GM21576 (cell line): Measurements from ENCODE around the gene SET.

Experiments used
- ATAC-seq: cut with Tn5 transposase; IDR thresholded peaks from one replicate; pipeline ENCODE4 v1.9.1; 2021; ENCODE audit warnings: mild to moderate bottlenecking, moderate library complexity; ENCODE audit not compliant: unreplicated experiment

The SET gene

GRCh38 chr9:128707446-128707845, 18.4 kb downstream of the SET start:
- ATAC-seq, result no peak

DNA sequence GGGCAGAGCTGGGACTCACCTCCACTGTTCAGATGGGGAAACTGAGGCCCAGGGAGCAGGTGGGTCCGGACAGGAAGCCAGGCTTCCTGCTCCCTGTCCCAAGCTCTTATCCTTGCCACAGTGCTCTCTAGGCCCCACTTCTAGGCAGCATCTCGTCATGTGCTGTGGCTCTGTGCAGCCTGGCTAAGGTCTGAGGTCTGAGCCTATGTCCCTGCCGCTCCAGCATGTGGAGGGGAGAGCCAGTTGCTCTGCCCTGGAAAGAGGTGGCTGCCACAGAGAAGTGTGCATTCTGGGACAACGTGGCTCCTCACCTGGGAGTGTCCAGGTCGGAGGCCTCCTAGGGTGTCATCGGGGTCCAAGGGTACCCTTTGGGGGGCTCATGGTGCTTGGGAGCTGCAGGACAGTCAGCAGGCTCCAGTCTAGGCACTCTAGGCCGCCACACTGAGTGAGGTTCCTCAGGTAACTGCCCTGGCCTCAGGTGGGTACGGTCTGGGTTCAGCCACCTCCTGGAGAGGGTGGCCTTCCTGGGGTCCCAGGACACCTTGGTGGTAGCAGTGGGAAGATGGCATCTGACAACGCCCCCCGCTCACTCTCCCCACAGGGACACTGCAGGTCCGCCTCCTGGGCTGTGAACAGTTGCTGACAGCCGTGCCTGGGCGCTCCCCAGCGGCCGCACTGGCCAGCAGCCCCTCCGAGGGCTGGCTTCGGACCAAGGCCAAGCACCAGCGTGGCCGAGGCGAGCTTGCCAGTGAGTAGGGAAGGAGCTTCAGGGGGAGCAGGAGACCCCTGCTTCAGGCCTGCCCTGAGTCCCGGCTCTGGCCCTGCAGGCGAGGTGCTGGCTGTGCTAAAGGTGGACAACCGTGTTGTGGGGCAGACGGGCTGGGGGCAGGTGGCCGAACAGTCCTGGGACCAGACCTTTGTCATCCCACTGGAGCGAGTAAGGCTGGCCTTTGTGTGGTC, 23.7 kb downstream of the SET start:
- no peak for ATAC-seq

DNA sequence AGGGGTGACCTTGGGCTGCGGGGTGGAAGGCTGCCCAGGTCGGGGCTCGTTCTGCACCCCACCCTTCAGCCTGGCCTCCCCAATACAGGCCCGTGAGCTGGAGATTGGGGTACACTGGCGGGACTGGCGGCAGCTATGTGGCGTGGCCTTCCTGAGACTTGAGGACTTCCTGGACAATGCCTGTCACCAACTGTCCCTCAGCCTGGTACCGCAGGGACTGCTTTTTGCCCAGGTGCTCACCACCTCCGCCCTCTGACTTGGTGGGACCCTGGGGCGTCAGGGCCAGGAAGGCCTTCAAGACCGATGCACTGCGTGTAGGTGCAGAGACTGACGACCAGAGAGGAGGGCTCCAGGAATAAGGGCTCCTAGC, 24.4 kb downstream of the SET start:
- ATAC-seq, result no peak

DNA sequence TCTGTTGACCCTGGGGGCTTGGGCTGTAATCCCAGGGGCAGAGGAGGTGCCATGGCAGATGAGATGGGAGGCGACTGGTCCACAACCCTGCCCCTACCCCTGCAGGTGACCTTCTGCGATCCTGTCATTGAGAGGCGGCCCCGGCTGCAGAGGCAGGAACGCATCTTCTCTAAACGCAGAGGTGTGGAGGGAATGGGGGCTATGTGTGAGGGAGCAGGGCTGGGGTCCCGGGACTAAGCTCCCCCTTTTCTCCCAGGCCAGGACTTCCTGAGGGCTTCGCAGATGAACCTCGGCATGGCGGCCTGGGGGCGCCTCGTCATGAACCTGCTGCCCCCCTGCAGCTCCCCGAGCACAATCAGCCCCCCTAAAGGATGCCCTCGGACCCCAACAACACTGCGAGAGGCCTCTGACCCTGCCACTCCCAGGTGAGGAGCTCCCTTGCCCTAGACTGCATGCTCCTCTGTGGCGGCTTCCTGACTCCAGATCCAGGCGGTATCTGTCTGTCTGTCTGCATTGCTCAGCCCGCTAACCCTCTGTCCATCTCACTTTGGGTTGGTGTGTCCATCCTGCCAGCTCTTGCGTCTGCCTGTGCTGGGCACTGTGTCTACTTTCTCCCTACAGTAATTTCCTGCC, 25.0 kb downstream of the SET start:
- no peak for ATAC-seq

DNA sequence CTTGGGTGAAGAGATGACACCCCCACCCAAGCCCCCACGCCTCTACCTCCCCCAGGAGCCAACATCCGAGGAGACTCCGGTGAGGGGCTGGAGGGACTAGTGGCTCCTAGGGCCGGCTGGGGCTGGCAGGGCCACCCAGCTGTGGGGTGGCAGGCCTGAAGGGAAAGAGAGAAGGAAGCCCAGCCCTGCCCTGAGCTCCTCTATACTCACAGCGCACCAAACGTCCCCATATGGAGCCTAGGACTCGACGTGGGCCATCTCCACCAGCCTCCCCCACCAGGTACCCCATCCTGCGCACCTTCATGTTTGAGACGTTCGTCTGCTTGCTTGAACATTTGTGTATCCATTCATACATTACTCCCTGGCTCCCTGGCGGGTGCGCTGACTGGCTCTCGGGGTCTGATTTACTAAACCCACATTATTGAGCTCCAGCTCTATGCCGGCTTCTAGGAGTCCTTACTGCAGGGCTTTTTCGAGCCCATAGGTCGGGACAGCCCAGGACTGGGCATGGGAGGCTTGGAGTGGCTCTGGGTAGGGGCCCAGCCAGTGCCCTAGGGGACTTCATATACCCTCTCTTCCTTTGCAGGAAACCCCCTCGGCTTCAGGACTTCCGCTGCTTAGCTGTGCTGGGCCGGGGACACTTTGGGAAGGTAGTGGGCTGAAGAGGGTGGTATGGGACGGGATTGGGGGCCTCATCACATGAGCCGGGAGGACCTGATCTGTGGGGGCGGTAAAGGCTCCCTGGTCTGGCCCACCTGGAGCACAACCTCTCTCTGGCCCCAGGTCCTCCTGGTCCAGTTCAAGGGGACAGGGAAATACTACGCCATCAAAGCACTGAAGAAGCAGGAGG, 25.8 kb downstream of the SET start:
- no peak for ATAC-seq

GRCh38 chr9:128715436-128715750, 26.4 kb downstream of the SET start:
- ATAC-seq, result no peak

- ATAC-seq, result no peak
Measured at GRCh38 chr9:128716581-128717254, 27.7 kb downstream of the SET start.

DNA sequence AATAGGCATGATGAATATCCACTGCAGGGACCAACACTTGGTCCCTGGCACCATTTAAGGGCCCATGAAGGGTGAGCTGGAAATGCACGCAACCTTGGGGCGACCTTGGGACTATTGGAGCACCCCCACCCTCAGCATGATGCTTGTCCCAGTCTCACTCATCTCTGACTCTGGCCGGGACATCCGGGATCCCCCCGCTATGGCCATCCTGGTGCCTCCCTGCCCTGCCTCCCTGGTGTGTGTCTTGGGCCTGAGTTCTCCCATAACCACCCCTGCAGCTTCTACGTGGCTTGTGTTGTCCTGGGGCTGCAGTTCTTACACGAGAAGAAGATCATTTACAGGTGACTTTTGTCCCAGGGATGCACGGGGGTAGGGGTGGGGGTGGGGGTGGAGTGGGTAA, 29.0 kb downstream of the SET start:
- ATAC-seq, result no peak

DNA sequence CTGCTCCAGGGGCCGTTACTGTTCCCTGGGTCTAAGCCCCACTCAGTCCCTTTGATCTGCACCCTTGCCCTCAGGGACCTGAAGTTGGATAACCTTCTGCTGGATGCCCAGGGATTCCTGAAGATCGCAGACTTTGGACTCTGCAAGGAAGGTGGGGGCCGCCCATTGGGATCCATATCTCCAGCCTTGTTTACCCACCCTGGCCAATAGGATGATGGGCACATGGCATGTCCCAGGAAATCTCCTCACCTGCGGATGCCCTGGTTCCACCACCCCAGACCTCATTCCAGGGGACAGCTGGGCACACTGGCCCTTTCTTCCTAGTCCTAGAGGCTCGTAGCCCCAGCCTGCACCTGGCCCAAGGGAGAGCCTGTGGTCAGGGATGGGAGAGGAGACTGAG, 29.5 kb downstream of the SET start:
- no peak for ATAC-seq

- ATAC-seq, result no peak
Measured at GRCh38 chr9:128719919-128720605, 31.0 kb downstream of the SET start.

GRCh38 chr9:128720841-128721486, 31.9 kb downstream of the SET start:
- no peak for ATAC-seq

DNA sequence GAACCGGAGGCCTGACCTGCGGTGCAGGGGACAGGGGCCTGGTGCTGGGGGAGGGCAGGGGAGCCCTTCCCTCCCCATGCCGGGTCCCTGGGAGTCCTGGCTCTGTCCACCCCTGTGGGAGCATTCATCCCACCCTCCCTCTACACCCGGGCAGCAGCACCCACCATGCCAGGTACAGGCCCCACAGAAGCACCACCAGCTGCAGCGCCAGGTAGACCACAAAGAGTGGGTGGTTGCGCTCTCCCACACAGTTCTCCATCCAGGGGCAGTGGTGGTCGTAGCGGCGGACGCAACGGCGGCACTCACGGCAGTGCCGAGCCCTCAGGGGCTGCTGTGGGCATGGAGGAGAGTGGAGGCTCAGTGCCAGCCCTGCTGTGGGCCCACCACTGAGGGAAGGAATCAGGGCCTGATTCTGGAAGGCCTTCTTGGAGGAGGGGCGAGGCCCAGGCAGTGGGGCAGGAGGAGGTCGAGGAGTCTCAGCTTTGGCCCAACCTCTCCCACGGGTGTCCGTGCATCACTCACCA, 32.5 kb downstream of the SET start:
- no peak for ATAC-seq

GRCh38 chr9:128722380-128723351, 33.6 kb downstream of the SET start:
- no peak for ATAC-seq

GRCh38 chr9:128723352-128723865, 34.4 kb downstream of the SET start:
- ATAC-seq, result no peak

DNA sequence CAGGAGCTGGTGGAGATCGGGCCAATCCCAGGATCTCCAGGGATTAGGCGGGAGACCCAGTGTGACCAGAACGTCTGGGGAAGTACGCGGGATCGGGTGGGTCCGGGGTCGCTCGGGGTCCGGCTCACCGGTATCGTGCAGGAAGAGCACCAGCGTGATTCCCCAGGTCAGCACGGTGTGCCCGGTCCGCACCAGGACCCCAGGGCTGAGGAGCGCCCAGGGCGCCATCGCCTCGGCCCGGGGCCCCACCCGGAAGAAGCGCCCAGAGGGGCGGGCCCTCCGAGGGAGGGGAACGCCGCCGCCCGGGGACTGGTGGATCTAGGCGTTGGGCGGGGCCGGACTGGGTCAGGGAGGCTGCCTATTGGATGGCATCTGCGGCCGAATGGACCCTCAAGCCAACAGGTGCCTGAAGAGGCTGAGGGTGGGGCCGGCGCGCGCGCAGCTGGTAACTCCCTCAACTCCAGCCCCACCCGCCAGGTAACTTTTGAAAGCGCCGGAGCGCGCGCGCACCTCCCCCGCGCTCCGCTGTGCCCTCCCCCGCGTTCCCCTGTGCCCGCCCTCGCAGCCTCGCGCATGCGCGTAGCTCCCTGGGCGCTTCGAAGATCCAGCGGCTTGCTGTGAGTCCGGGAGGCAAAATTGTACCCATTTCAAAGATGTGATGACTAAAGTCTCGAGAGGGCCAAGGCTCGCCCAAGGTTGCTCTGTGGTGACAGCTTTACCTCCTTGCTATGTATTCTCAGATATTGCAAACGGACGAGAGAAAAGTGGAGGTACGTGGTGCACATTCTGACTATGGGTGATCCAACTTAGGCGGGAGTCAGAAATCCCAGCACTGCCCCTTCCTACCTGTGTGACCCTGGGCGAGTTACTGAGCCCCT, 35.1 kb downstream of the SET start, which contains the start of gene ZDHHC12:
ZDHHC12 (minus strand) TSS at position 262 of the 878 bp plus-strand sequence; CDS start at position 228, 34 bp downstream.
- peak; percentile 93 for ATAC-seq

DNA sequence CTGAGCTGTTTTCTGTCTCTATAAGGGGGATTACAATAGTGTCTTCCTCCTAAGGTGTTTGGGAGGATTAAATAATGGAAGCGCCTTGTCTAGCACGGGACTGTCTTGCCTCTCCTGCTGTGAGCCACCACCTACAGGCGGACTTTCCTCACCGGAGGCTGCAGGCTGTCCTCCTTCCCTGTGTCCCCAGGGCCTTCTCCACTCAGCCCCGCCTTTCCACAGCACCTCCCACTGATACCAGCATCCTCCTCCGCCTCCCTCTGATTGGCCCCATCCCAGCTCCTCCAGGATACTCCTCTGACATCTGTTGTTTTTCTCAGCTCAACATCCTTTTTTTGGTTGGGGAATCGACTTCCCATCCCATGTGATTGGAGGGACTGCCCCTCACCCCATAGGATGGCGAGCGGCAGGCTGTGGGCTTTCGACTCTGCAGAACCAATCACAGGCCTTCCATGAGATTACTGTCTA, 35.8 kb downstream of the SET start:
- ATAC-seq, result no peak

DNA sequence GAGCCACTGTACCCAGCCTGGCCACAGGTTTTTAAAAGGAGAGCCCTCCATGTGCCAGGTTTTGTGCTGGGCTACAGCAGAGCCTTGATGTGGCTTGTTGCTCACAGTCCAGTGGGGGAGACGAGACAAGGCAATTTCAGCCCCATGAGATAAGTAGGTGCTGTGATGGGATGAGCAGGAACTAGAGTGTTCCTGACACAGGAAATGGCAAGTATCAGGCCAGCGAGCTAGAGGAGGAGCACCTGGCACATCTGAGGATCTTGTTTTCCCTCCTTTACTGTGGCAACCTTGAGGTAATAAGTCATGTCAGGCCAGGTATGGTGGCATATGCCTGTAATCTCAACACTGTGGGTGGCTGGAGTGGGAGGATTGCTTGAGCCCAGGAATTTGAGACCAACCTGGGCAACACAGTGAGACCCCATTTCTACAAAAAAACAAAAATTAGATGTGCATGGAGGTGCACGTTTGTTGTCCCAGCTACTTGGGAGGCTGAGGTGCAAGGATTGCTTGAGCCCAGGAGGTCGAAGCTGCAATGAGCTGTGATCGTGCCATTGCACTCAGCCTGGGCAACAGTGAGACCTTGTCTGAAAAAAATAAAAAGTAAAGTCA, 38.7 kb downstream of the SET start:
- no peak for ATAC-seq
